IPS-18a (cell line): ENCODE results near the gene SFSWAP.

Experiments
- H3K27ac ChIP-seq: one replicate; pipeline ENCODE4 v1.5.1; 2013; ENCODE audit warnings: low read length
- H3K27me3 ChIP-seq: one replicate; pipeline ENCODE4 v1.6.1; 2013; ENCODE audit warnings: mild to moderate bottlenecking, low read length; ENCODE audit not compliant: control insufficient read depth, insufficient read depth
- H3K36me3 ChIP-seq: one replicate; pipeline ENCODE4 v1.6.1; 2013; ENCODE audit warnings: low read depth, low read length; ENCODE audit not compliant: control insufficient read depth
- H3K4me1 ChIP-seq: one replicate; pipeline ENCODE4 v1.6.1; 2013; ENCODE audit warnings: low read depth, low read length; ENCODE audit not compliant: control insufficient read depth
- H3K4me3 ChIP-seq: one replicate; pipeline ENCODE4 v1.5.1; 2013; ENCODE audit warnings: low read length
- H3K9ac ChIP-seq: one replicate; pipeline ENCODE4 v1.6.1; 2013; ENCODE audit warnings: mild to moderate bottlenecking, low read length, moderate library complexity
- H3K9me3 ChIP-seq: one replicate; pipeline ENCODE4 v1.6.1; 2013; ENCODE audit warnings: low read depth, low read length; ENCODE audit not compliant: control insufficient read depth

The SFSWAP gene

GRCh38 chr12:131786331-131786730 lies 75.4 kb downstream of the SFSWAP start:
- no peak overlapping the region for H3K9ac ChIP-seq

GRCh38 chr12:131787143-131787660 lies 76.3 kb downstream of the SFSWAP start:
- H3K9ac ChIP-seq, result no peak overlapping the region
- H3K36me3 ChIP-seq, result peaks cover 21% of the 10 kb centered on the region
- H3K4me1 ChIP-seq, result peaks cover 26% of the 10 kb centered on the region
- H3K27ac ChIP-seq, result no peak overlapping the region
- H3K27me3 ChIP-seq, result no peaks in the 10 kb centered on the region
- H3K4me3 ChIP-seq, result no peak overlapping the region
- H3K9me3 ChIP-seq, result no peaks in the 10 kb centered on the region

More at GRCh38 chr12:131786331-131786730, 75.4 kb downstream of the SFSWAP start:
- peaks cover 29% of the 10 kb centered on the region for H3K36me3 ChIP-seq
- no peak overlapping the region for H3K27ac ChIP-seq
- H3K27me3 ChIP-seq, result no peaks in the 10 kb centered on the region
- no peak overlapping the region for H3K4me3 ChIP-seq
- H3K9me3 ChIP-seq, result no peaks in the 10 kb centered on the region
- H3K4me1 ChIP-seq, result peaks cover 26% of the 10 kb centered on the region

- peaks cover 25% of the 10 kb centered on the region for H3K36me3 ChIP-seq
- no peaks in the 10 kb centered on the region for H3K27me3 ChIP-seq
- no peak overlapping the region for H3K4me3 ChIP-seq
- H3K27ac ChIP-seq, result no peak overlapping the region
- peaks cover 26% of the 10 kb centered on the region for H3K4me1 ChIP-seq
- H3K9ac ChIP-seq, result no peak overlapping the region
- H3K9me3 ChIP-seq, result no peaks in the 10 kb centered on the region
These were observed 77.2 kb downstream of the SFSWAP start for GRCh38 chr12:131788070-131788469.

GRCh38 chr12:131789638-131790037 lies 78.7 kb downstream of the SFSWAP start:
- Histone ChIP-seq H3K9ac (no peak overlapping the region), H3K9me3 (no peaks in the 10 kb centered on the region), H3K4me1 (peaks cover 16% of the 10 kb centered on the region), H3K27me3 (no peaks in the 10 kb centered on the region), H3K36me3 (peaks cover 25% of the 10 kb centered on the region), H3K4me3 (no peak overlapping the region), H3K27ac (no peak overlapping the region)

GRCh38 chr12:131793243-131794022 lies 82.5 kb downstream of the SFSWAP start:
- Histone ChIP-seq H3K27ac (no peak overlapping the region), H3K4me3 (no peak overlapping the region), H3K4me1 (peaks cover 19% of the 10 kb centered on the region), H3K9ac (no peak overlapping the region), H3K9me3 (no peaks in the 10 kb centered on the region), H3K27me3 (no peaks in the 10 kb centered on the region), H3K36me3 (peaks cover 15% of the 10 kb centered on the region)

- Histone ChIP-seq H3K4me3 (no peak overlapping the region), H3K9ac (no peak overlapping the region), H3K36me3 (peaks cover 17% of the 10 kb centered on the region), H3K9me3 (no peaks in the 10 kb centered on the region), H3K4me1 (peaks cover 19% of the 10 kb centered on the region), H3K27me3 (no peaks in the 10 kb centered on the region), H3K27ac (no peak overlapping the region)
These were observed 83.2 kb downstream of the SFSWAP start for GRCh38 chr12:131794061-131794460.

- no peaks in the 10 kb centered on the region for H3K9me3 ChIP-seq
- no peak overlapping the region for H3K27ac ChIP-seq
- H3K27me3 ChIP-seq, result no peaks in the 10 kb centered on the region
- H3K9ac ChIP-seq, result no peak overlapping the region
- peaks cover 19% of the 10 kb centered on the region for H3K4me1 ChIP-seq
- peaks cover 21% of the 10 kb centered on the region for H3K36me3 ChIP-seq
- no peak overlapping the region for H3K4me3 ChIP-seq
These were observed 83.7 kb downstream of the SFSWAP start for GRCh38 chr12:131794573-131794972.

GRCh38 chr12:131795064-131795463 lies 84.2 kb downstream of the SFSWAP start:
- Histone ChIP-seq H3K27ac (no peak overlapping the region), H3K4me3 (no peak overlapping the region), H3K27me3 (no peaks in the 10 kb centered on the region), H3K36me3 (peaks cover 23% of the 10 kb centered on the region), H3K9me3 (no peaks in the 10 kb centered on the region), H3K9ac (no peak overlapping the region), H3K4me1 (peaks cover 19% of the 10 kb centered on the region)

GRCh38 chr12:131795690-131796410 lies 85.0 kb downstream of the SFSWAP start:
- Histone ChIP-seq H3K9ac (no peak overlapping the region), H3K27me3 (no peaks in the 10 kb centered on the region), H3K4me1 (peaks cover 19% of the 10 kb centered on the region), H3K36me3 (peaks cover 27% of the 10 kb centered on the region), H3K9me3 (no peaks in the 10 kb centered on the region), H3K4me3 (no peak overlapping the region), H3K27ac (no peak overlapping the region)

GRCh38 chr12:131796411-131796736 lies 85.5 kb downstream of the SFSWAP start:
- Histone ChIP-seq H3K4me1 (peaks cover 19% of the 10 kb centered on the region), H3K4me3 (no peak overlapping the region), H3K9me3 (no peaks in the 10 kb centered on the region), H3K36me3 (peaks cover 27% of the 10 kb centered on the region), H3K27me3 (no peaks in the 10 kb centered on the region), H3K27ac (no peak overlapping the region), H3K9ac (no peak overlapping the region)

- Histone ChIP-seq H3K27me3 (no peaks in the 10 kb centered on the region), H3K4me3 (no peak overlapping the region), H3K9me3 (no peaks in the 10 kb centered on the region), H3K4me1 (peaks cover 19% of the 10 kb centered on the region), H3K9ac (no peak overlapping the region), H3K36me3 (peaks cover 27% of the 10 kb centered on the region), H3K27ac (no peak overlapping the region)
These were observed 86.1 kb downstream of the SFSWAP start for GRCh38 chr12:131796754-131797587.
